Heart left ventricle (tissue), 13 donors: ENCODE data around the gene RGL1.

Experiments
- POLR2A ChIP-seq, 2 donors: fragments of 450-650 bp; IDR thresholded peaks; one replicate each; pipeline ENCODE4 v1.6.1; 2017; ENCODE audit warnings: antibody characterized with exemption in 2 of 2, mild to moderate bottlenecking in 2 of 2, moderate library complexity in 2 of 2
- TF ChIP-seq, protein P1 (sequence below), 12 donors: fragments of 200-600 bp; sonication (generic) in 4 of 12; IDR thresholded peaks; one replicate each; pipeline versions ENCODE4 v1.5.0 to v1.8.0; 2018 to 2022; ENCODE audit warnings: antibody characterized with exemption in 12 of 12, mild to moderate bottlenecking in 5 of 12
- donor health status: ischemic (EF 13 %, LVEDD 7.1; RV severe dilation, severe dysfunction).
- donor health status: DM: no; HTN: yes; CAD: no.
- donor health status: DM: no; HTN: no; CAD: no.
- donor health status: ischemic (EF 25% LVEDD 6.9; RV normal size, moderate dysfunction).
- donor health status: ischemic (EF 25% LVEDD 5.7; RV mildly dilated, moderate dysfunction).
- donor health status: ischemic (EF 35%, LVEDD 5.7; RV mildly dilated, moderate dysfunction).
- donor health status: nonischemic (EF 11% LVEDD 7.7; RV severe dilation, severe dysfunction).
- donor health status: DM: yes; HTN: yes; CAD: no.
- donor health status: PGD.
- donor health status: ischemic (EF 29% LVEDD 5.4; RV normal size, mild dysfunction).
- donor health status: nonischemic (EF 23%, LVEDD 6.1; RV moderate dilation, normal function).

- TF ChIP-seq, protein P1, sequence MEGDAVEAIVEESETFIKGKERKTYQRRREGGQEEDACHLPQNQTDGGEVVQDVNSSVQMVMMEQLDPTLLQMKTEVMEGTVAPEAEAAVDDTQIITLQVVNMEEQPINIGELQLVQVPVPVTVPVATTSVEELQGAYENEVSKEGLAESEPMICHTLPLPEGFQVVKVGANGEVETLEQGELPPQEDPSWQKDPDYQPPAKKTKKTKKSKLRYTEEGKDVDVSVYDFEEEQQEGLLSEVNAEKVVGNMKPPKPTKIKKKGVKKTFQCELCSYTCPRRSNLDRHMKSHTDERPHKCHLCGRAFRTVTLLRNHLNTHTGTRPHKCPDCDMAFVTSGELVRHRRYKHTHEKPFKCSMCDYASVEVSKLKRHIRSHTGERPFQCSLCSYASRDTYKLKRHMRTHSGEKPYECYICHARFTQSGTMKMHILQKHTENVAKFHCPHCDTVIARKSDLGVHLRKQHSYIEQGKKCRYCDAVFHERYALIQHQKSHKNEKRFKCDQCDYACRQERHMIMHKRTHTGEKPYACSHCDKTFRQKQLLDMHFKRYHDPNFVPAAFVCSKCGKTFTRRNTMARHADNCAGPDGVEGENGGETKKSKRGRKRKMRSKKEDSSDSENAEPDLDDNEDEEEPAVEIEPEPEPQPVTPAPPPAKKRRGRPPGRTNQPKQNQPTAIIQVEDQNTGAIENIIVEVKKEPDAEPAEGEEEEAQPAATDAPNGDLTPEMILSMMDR (IDR thresholded peaks at IDR 0.05): no peak
- TF ChIP-seq POLR2A (IDR thresholded peaks at IDR 0.05): no peak
Observed at GRCh38 chr1:183946320-183946613, 141.3 kb downstream of the RGL1 start.
